A549 (cell line): ENCODE measurements around the gene KRT35. TPM values are rescaled to one million over a fixed set of nuclear protein-coding genes. Genes with fewer than 3 reads are reported as not detected.

ENCODE experiments used
- ATAC-seq, 2 experiments: fragments of 200-7000 bp in 1 of 2; fragments of >200 bp in 1 of 2; cut with Nextera tagmentation in 1 of 2; cut with Tn5 transposase in 1 of 2; 3 replicates each; pipeline versions ENCODE4 v1.8.0 to v1.9.1; 2018 to 2020; ENCODE audit warnings: mild to moderate bottlenecking in 1 of 2, moderate library complexity in 1 of 2
- CTCF ChIA-PET: fragments of 300-600 bp; sonication (Branson Sonifier 250); formaldehyde crosslinking; extraction: SDS; loops from one replicate; lab custom pipeline; 2021; ENCODE audit warnings: antibody characterized with exemption, inconsistent platforms; lab: Yijun Ruan, JAX
- POLR2A ChIA-PET: fragments of 350-600 bp; formaldehyde crosslinking; extraction: SDS; loops from one replicate; lab custom pipeline; 2021; ENCODE audit warnings: antibody characterized with exemption, inconsistent platforms; lab: Yijun Ruan, JAX
- DNase-seq, 2 experiments: peaks; one replicate each; pipeline versions ENCODE4 v3.0.0 to v3.0.0-alpha.2; 2011 to 2016; ENCODE audit warnings: low read depth in 1 of 2, low spot score in 1 of 2
- FAIRE-seq: peaks from 2 replicates; lab custom pipeline; 2011; peaks lifted over from hg19 to GRCh38; lab: Jason Lieb, UNC
- H3K27ac ChIP-seq, 2 experiments: fragments of >200 bp; sonication (Bioruptor Twin); formaldehyde crosslinking; 3 replicates each; pipeline ENCODE4 v1.5.1; 2016 to 2017
- H3K4me1 ChIP-seq: fragments of >200 bp; sonication (Bioruptor Twin); formaldehyde crosslinking; 3 replicates; pipeline ENCODE4 v1.6.1; 2016
- H3K4me2 ChIP-seq: fragments of >200 bp; sonication (Bioruptor Twin); formaldehyde crosslinking; 3 replicates; pipeline ENCODE4 v1.6.1; 2016
- H3K4me3 ChIP-seq: fragments of >200 bp; sonication (Bioruptor Twin); formaldehyde crosslinking; 3 replicates; pipeline ENCODE4 v1.5.1; 2016
- H3K9me3 ChIP-seq: fragments of >200 bp; sonication (Bioruptor Twin); formaldehyde crosslinking; 3 replicates; pipeline ENCODE4 v1.6.1; 2016
- BHLHE40 ChIP-seq: IDR thresholded peaks from 2 replicates; pipeline ENCODE4 v1.6.1; 2012; ENCODE audit warnings: low read depth, low read length, inconsistent platforms
- CBX2 ChIP-seq: fragments of 200-600 bp; sonication (generic); IDR thresholded peaks from 2 replicates; pipeline ENCODE4 v1.6.1; 2016; ENCODE audit warnings: low read depth, mild to moderate bottlenecking, borderline replicate concordance
- CBX8 ChIP-seq: fragments of 200-600 bp; sonication (generic); IDR thresholded peaks from 2 replicates; pipeline ENCODE4 v1.6.1; 2016
- CHD2 ChIP-seq: fragments of 150-350 bp; IDR thresholded peaks from 2 replicates; pipeline ENCODE4 v1.6.1; 2014; ENCODE audit warnings: low read length; ENCODE audit not compliant: partially characterized antibody
- EHMT2 ChIP-seq: fragments of 200-600 bp; sonication (generic); IDR thresholded peaks from 2 replicates; pipeline ENCODE4 v1.6.1; 2016; ENCODE audit warnings: antibody characterized with exemption, low read depth, mild to moderate bottlenecking, moderate library complexity
- FOSB ChIP-seq: fragments of 250-450 bp; sonication (Bioruptor Pico); IDR thresholded peaks from 2 replicates; pipeline ENCODE4 v1.5.0; 2020; ENCODE audit warnings: mild to moderate bottlenecking, moderate library complexity
- FOSL2 ChIP-seq, 2 experiments: fragments of 450-650 bp in 1 of 2; fragments of >200 bp in 1 of 2; sonication (Bioruptor Twin) in 1 of 2; formaldehyde crosslinking; IDR thresholded peaks; 2 replicates each; pipeline versions ENCODE4 v1.5.0 to v1.6.1; 2016 to 2020; ENCODE audit warnings: mild to moderate bottlenecking in 1 of 2, moderate library complexity in 1 of 2
- FOXS1 ChIP-seq: fragments of 250-450 bp; sonication (Bioruptor Pico); IDR thresholded peaks from 2 replicates; pipeline ENCODE4 v1.5.0; 2020; ENCODE audit warnings: mild to moderate bottlenecking, moderate library complexity
- HDAC2 ChIP-seq: fragments of 200-600 bp; sonication (generic); IDR thresholded peaks from 2 replicates; pipeline ENCODE4 v1.6.1; 2016
- HOXB13 ChIP-seq: fragments of 250-450 bp; sonication (Bioruptor Pico); IDR thresholded peaks from 2 replicates; pipeline ENCODE4 v1.5.0; 2020; ENCODE audit warnings: low read depth, mild to moderate bottlenecking, moderate library complexity
- KDM1A ChIP-seq: fragments of 200-600 bp; sonication (generic); IDR thresholded peaks from 2 replicates; pipeline ENCODE4 v1.6.1; 2016; ENCODE audit warnings: low read depth, mild to moderate bottlenecking
- MAZ ChIP-seq: fragments of 150-350 bp; IDR thresholded peaks from 2 replicates; pipeline ENCODE4 v1.6.1; 2014; ENCODE audit warnings: antibody characterized with exemption, low read depth, low read length, borderline replicate concordance
- NFE2L2 ChIP-seq: fragments of 150-350 bp; conservative IDR thresholded peaks from 2 replicates; pipeline ENCODE4 v1.6.1; 2014; ENCODE audit warnings: low read length
- POLR2A ChIP-seq: IDR thresholded peaks from 2 replicates; pipeline ENCODE4 v1.6.1; 2012; ENCODE audit warnings: mild to moderate bottlenecking, low read length
- RCOR1 ChIP-seq: fragments of 150-350 bp; IDR thresholded peaks from 2 replicates; pipeline ENCODE4 v1.6.1; 2014; ENCODE audit warnings: antibody characterized with exemption, low read length, low read depth
- SMC3 ChIP-seq: fragments of >200 bp; sonication (Bioruptor Twin); formaldehyde crosslinking; IDR thresholded peaks from 3 replicates; pipeline ENCODE4 v1.6.1; 2018; ENCODE audit warnings: inconsistent platforms
- ZFP36 ChIP-seq: fragments of 450-650 bp; IDR thresholded peaks from 2 replicates; pipeline ENCODE4 v1.6.1; 2014; ENCODE audit warnings: borderline replicate concordance; ENCODE audit not compliant: partially characterized antibody
- WGBS: methylation state at CpG from one replicate; pipeline ENCODE4 v1.1.6; 2017; ENCODE audit errors: missing lambda C conversion rate; 5-methylcytosine and 5-hydroxymethylcytosine counted together
- polyA plus RNA-seq, 4 experiments: library from polyadenylated mRNA; depleted of rRNA in 3 of 4; stranded (reverse); fragments of >200 nt; fragmentation: RNase III in 1 of 4; extraction: RNeasy Plus Mini Kit Qiagen cat#74134 plus additional on column Dnase treatment in 1 of 4; gene quantifications; 2 replicates in 3 of 4; 3 replicates in 1 of 4; pipeline ENCODE4 v1.2.3, GENCODE V29; 2011 to 2017
- TF ChIP-seq, protein P1 (sequence below): IDR thresholded peaks from 2 replicates; pipeline ENCODE4 v1.6.1; 2012
- TF ChIP-seq, protein P2 (sequence below): fragments of 250-450 bp; sonication (Bioruptor Pico); IDR thresholded peaks from 2 replicates; pipeline ENCODE4 v1.5.0; 2020; ENCODE audit warnings: low read depth, mild to moderate bottlenecking, moderate library complexity
- TF ChIP-seq, protein P3 (sequence below): fragments of >200 bp; sonication (Bioruptor Twin); formaldehyde crosslinking; IDR thresholded peaks from 3 replicates; pipeline ENCODE4 v1.6.1; 2016
- TF ChIP-seq, protein P4 (sequence below): fragments of 200-600 bp; sonication (generic); IDR thresholded peaks from 2 replicates; pipeline ENCODE4 v1.6.1; 2016; ENCODE audit warnings: antibody characterized with exemption, mild to moderate bottlenecking, moderate library complexity
- TF ChIP-seq, protein P5 (sequence below): IDR thresholded peaks from 2 replicates; pipeline ENCODE4 v1.6.1; 2012
- TF ChIP-seq, protein P6 (sequence below): fragments of >200 bp; sonication (Bioruptor Twin); formaldehyde crosslinking; IDR thresholded peaks from 2 replicates; pipeline ENCODE4 v1.6.1; 2016
- TF ChIP-seq, protein P7 (sequence below): fragments of >200 bp; sonication (Bioruptor Twin); formaldehyde crosslinking; IDR thresholded peaks from 3 replicates; pipeline ENCODE4 v1.5.1; 2016

KRT35 gene
- polyA plus RNA-seq, 2 of the 4 experiments (the other 2 are of a cell fraction): not detected

DNA sequence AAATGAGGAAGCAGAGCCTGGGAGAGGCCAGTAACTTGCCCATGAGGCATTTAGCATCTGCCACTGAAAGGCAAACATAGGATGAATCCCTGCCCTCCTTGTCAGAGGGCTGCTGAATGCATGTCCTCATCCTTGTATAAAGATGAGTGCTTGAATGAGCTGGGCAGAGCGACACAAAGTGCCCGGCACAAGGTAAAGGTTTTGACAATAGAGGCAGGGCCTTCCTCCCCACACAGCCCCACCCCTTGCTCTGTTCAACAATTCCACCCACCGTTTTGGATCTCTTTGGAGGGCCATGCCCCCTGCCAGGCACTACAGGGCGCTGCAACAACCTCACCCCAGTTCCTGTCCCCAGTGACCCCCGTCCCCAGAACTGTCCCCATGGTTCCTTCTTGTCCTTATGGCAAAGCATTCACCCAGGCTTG lies 48.6 kb upstream of the KRT35 start:
- ATAC-seq (no peak), DNase-seq (no peak), FAIRE-seq (no peak)
- TF ChIP-seq, protein P1, sequence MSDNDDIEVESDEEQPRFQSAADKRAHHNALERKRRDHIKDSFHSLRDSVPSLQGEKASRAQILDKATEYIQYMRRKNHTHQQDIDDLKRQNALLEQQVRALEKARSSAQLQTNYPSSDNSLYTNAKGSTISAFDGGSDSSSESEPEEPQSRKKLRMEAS: no peak
- TF ChIP-seq, protein P2, sequence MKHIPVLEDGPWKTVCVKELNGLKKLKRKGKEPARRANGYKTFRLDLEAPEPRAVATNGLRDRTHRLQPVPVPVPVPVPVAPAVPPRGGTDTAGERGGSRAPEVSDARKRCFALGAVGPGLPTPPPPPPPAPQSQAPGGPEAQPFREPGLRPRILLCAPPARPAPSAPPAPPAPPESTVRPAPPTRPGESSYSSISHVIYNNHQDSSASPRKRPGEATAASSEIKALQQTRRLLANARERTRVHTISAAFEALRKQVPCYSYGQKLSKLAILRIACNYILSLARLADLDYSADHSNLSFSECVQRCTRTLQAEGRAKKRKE (CRISPR knock-in tag): no peak
- TF ChIP-seq HOXB13 (CRISPR knock-in tag) (no peak), MAZ (no peak)
- TF ChIP-seq, protein P3, sequence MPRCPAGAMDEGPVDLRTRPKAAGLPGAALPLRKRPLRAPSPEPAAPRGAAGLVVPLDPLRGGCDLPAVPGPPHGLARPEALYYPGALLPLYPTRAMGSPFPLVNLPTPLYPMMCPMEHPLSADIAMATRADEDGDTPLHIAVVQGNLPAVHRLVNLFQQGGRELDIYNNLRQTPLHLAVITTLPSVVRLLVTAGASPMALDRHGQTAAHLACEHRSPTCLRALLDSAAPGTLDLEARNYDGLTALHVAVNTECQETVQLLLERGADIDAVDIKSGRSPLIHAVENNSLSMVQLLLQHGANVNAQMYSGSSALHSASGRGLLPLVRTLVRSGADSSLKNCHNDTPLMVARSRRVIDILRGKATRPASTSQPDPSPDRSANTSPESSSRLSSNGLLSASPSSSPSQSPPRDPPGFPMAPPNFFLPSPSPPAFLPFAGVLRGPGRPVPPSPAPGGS: no peak
- Histone ChIP-seq H3K4me2 (peak overlapping the region; percentile 46), H3K27ac (peak overlapping the region; percentile 59 to 83; a peak in 5 of 6 replicates), H3K4me3 (no peak overlapping the region), H3K4me1 (peaks cover 29% of the 10 kb centered on the region), H3K9me3 (no peaks in the 10 kb centered on the region)
- WGBS: 88% methylated on average over 5 of the region's 5 CpGs
- ChIA-PET POLR2A (interaction anchor here (1.3 kb wide), 2 partner anchors 19 to 159 kb away, joined by 5 to 10 read pairs; no protein-coding TSS in a partner anchor), CTCF (interaction anchor here (0.8 to 6.9 kb wide), 12 partner anchors 8 to 672 kb away, joined by 3 to 101 read pairs (median 4); partner anchors contain the start of gene KRT15)

DNA sequence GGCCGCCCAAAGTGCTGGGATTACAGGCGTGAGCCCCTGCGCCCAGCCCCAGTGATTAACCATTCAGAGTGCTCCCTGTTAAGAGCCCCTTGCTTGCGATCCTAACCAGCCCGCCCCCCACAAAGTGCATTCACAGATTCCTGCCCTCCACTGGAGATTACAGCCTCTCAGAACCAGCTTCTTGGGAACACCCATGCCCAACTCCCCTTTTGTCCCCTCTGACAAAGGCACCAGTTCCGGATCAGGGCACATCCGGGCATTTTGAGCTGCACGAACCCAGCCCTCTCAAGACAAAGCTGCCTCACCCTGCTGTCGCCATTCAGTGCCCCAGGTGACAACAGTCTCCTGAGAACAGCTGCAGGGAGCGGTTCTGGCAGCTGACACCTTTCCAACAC lies 48.0 kb upstream of the KRT35 start:
- ChIA-PET POLR2A (interaction anchor here (1.3 kb wide), 1 partner anchor 159 kb away, joined by 5 read pairs; no protein-coding TSS in a partner anchor), CTCF (interaction anchor here (1.3 to 6.9 kb wide), 9 partner anchors 10 to 672 kb away, joined by 3 to 101 read pairs (median 5); partner anchors contain the start of genes KRT15 and KRT20)
- H3K4me2 ChIP-seq: no peak overlapping the region; the same call in 2 of the 3 replicates
- no peak for DNase-seq
- H3K9me3 ChIP-seq: no peaks in the 10 kb centered on the region
- no peak overlapping the region for H3K4me3 ChIP-seq
- 91% methylated on average over 10 of the region's 10 CpGs for WGBS
- H3K4me1 ChIP-seq: peaks cover 29% of the 10 kb centered on the region
- peak overlapping the region; percentile 59 to 83; a peak in 5 of 6 replicates for H3K27ac ChIP-seq
- TF ChIP-seq NFE2L2: no peak
- TF ChIP-seq EHMT2: no peak
- TF ChIP-seq, protein P4, sequence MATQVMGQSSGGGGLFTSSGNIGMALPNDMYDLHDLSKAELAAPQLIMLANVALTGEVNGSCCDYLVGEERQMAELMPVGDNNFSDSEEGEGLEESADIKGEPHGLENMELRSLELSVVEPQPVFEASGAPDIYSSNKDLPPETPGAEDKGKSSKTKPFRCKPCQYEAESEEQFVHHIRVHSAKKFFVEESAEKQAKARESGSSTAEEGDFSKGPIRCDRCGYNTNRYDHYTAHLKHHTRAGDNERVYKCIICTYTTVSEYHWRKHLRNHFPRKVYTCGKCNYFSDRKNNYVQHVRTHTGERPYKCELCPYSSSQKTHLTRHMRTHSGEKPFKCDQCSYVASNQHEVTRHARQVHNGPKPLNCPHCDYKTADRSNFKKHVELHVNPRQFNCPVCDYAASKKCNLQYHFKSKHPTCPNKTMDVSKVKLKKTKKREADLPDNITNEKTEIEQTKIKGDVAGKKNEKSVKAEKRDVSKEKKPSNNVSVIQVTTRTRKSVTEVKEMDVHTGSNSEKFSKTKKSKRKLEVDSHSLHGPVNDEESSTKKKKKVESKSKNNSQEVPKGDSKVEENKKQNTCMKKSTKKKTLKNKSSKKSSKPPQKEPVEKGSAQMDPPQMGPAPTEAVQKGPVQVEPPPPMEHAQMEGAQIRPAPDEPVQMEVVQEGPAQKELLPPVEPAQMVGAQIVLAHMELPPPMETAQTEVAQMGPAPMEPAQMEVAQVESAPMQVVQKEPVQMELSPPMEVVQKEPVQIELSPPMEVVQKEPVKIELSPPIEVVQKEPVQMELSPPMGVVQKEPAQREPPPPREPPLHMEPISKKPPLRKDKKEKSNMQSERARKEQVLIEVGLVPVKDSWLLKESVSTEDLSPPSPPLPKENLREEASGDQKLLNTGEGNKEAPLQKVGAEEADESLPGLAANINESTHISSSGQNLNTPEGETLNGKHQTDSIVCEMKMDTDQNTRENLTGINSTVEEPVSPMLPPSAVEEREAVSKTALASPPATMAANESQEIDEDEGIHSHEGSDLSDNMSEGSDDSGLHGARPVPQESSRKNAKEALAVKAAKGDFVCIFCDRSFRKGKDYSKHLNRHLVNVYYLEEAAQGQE: no peak
- TF ChIP-seq, protein P5, sequence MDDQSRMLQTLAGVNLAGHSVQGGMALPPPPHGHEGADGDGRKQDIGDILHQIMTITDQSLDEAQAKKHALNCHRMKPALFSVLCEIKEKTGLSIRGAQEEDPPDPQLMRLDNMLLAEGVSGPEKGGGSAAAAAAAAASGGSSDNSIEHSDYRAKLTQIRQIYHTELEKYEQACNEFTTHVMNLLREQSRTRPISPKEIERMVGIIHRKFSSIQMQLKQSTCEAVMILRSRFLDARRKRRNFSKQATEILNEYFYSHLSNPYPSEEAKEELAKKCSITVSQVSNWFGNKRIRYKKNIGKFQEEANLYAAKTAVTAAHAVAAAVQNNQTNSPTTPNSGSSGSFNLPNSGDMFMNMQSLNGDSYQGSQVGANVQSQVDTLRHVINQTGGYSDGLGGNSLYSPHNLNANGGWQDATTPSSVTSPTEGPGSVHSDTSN: no peak
- TF ChIP-seq CBX2: no peak
- TF ChIP-seq HDAC2: no peak
- TF ChIP-seq ZFP36: no peak
- TF ChIP-seq SMC3: no peak
- TF ChIP-seq, protein P3: no peak
- TF ChIP-seq CBX8: no peak
- no peak for TF ChIP-seq FOSB (CRISPR knock-in tag)
- no peak for TF ChIP-seq FOSL2 (IDR thresholded peaks at IDR 0.05)
- no peak for TF ChIP-seq FOSL2 (CRISPR knock-in tag; IDR thresholded peaks at IDR 0.05)
- no peak for TF ChIP-seq RCOR1
- TF ChIP-seq FOXS1 (CRISPR knock-in tag): no peak
- no peak for TF ChIP-seq CHD2
- TF ChIP-seq, protein P6, sequence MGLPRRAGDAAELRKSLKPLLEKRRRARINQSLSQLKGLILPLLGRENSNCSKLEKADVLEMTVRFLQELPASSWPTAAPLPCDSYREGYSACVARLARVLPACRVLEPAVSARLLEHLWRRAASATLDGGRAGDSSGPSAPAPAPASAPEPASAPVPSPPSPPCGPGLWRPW: no peak
- TF ChIP-seq, protein P7, sequence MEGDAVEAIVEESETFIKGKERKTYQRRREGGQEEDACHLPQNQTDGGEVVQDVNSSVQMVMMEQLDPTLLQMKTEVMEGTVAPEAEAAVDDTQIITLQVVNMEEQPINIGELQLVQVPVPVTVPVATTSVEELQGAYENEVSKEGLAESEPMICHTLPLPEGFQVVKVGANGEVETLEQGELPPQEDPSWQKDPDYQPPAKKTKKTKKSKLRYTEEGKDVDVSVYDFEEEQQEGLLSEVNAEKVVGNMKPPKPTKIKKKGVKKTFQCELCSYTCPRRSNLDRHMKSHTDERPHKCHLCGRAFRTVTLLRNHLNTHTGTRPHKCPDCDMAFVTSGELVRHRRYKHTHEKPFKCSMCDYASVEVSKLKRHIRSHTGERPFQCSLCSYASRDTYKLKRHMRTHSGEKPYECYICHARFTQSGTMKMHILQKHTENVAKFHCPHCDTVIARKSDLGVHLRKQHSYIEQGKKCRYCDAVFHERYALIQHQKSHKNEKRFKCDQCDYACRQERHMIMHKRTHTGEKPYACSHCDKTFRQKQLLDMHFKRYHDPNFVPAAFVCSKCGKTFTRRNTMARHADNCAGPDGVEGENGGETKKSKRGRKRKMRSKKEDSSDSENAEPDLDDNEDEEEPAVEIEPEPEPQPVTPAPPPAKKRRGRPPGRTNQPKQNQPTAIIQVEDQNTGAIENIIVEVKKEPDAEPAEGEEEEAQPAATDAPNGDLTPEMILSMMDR: no peak
- no peak for TF ChIP-seq BHLHE40
- TF ChIP-seq POLR2A: no peak
- TF ChIP-seq KDM1A: no peak
- ATAC-seq: no peak
- FAIRE-seq: no peak
